ENCODE measurements around the gene POU2F2.

DNA sequence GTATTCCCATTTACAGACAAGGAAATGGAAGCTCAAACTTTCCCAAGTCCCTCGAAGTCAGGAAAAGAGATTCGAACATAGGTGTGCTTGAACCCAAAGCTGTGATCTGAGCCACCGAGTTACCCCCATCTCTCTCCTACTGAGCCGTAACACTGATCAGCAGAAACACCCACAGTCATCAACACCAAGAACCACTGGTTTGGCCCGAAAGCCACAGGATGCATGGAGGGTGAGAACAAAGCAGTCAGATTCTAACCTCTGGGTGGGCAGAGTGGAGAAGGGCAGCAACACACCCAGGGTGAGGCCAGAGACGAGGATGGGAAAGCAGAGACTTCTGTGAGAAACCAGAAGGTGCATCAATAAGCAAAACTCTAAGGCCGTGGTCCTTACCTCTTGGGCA is 27.7 kb upstream of the POU2F2 start:
- TF ChIP-seq, protein P1, sequence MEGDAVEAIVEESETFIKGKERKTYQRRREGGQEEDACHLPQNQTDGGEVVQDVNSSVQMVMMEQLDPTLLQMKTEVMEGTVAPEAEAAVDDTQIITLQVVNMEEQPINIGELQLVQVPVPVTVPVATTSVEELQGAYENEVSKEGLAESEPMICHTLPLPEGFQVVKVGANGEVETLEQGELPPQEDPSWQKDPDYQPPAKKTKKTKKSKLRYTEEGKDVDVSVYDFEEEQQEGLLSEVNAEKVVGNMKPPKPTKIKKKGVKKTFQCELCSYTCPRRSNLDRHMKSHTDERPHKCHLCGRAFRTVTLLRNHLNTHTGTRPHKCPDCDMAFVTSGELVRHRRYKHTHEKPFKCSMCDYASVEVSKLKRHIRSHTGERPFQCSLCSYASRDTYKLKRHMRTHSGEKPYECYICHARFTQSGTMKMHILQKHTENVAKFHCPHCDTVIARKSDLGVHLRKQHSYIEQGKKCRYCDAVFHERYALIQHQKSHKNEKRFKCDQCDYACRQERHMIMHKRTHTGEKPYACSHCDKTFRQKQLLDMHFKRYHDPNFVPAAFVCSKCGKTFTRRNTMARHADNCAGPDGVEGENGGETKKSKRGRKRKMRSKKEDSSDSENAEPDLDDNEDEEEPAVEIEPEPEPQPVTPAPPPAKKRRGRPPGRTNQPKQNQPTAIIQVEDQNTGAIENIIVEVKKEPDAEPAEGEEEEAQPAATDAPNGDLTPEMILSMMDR (IDR thresholded peaks at IDR 0.05), result no peak
- TF ChIP-seq POLR2A (IDR thresholded peaks at IDR 0.05), result no peak

Data from lower leg skin (tissue), 3 donors.